IPS DF 19.7 (cell line): ENCODE measurements around the gene ATP6V0A1.
"Not testable (repeated sequence)": the region's sequence is repeated elsewhere in the genome, so short reads cannot be mapped to it uniquely, and the experiment has no call there.

Experiments used
- DNase-seq: peaks from one replicate; pipeline ENCODE4 v3.0.0-alpha.2; 2013; ENCODE audit warnings: low read depth, low spot score

ATP6V0A1 gene

DNA sequence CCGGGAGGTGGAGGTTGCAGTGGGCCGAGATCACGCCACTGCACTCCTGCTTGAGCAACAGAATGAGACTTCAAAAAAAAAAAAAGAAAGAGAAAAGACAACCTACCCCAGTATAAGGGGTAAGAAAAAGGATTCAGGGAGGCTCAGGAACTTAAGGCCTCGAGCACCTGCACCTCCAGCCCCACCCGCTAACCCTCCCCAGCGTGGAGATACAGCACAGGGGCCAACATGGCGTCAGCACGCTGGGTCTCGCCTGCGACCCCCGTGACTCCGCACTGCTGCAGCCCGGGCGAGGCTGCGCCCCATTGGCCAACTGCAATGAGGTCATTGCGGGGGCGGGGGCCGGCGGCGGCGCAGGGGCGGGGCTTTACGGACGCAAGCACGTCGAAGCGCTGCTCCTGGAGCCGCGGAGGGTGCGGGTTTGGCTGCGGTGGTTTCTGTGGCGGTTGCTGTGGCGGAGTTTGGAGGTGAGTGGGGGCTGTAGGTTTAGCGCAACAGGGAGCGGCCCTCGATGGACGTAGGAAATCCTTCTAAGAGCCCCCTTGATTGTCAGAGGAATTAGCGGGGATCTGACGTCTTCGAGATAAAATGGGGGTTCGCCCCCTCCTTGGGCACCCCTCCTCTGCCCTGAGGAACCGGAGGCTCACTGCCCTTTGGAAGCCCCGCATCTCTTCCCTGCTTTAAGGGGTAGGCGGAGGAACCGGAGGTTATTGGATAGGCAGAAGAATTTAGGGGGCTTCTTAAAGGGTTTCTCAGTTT is at the start of gene ATP6V0A1:
TSS of gene ATP6V0A1 (plus strand) at position 382 of the 759 bp plus-strand sequence. CDS start 2,017 bp downstream, outside the sequence.
- DNase-seq, result peak; percentile 54

- DNase-seq, result no peak
Measured at GRCh38 chr17:42409523-42410318, 49.0 kb upstream of the ATP6V0A1 start.

GRCh38 chr17:42410319-42410685 is 48.4 kb upstream of the ATP6V0A1 start:
- no peak for DNase-seq

DNA sequence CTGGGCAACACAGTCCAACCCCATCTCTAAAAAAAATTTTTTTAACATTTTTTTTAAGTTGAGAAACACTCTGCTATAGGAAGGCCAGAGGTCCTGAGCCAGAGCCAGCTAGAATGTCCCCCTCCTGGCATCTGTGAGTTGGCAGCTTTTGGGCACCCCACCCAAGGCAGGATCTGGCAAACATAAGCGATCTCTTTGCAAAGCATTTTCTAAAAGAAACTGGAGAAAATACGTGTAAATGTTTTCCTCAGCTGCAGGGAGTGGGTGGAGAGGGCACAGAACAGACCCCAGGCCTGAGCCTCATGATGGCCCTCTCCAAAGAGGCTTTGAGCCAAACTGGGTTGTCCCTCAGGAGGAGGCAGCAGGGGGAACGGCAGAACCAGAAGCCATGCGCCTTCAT is 47.3 kb upstream of the ATP6V0A1 start:
- no peak for DNase-seq

DNA sequence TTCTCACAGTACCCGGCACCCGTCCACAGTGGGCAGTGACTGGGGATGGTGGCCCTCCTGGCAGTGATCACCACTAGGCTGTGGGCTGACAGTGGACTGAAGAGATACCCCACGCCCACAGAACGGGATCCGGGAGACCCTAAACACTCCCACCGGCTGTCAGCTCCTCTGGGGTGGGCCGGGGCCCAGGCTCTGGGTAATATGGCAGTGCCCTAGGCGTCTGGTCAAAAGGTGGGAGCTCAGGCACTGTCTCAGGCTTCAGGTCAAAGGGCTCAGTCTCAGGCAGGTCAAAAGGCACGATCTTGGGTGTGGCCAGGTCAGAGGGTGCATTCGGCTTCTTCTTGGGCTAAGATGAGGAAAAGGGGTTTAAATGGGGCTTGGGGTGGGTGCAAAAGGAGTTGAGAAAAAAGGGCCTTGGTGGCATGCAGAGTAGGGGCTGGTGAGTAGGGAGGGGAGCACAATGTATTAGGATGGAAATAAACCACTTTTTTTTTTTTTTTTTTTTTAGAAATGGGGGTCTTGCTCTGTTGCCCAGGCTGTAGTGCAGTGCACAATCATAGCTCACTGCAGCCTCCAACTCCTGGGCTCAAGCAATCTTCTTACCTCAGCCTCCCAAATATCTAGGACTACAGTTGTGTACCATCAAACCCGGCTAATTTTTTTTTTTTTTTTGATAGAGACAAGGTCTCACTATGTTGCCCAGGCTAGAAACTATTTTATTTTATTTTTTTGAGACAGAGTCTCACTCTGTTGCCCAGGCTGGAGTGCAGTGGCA is 46.6 kb upstream of the ATP6V0A1 start:
- no peak for DNase-seq

- no peak for DNase-seq
Measured at GRCh38 chr17:42413464-42414040, 45.1 kb upstream of the ATP6V0A1 start.

- no peak for DNase-seq
Measured at GRCh38 chr17:42414704-42415409, 43.8 kb upstream of the ATP6V0A1 start.

DNA sequence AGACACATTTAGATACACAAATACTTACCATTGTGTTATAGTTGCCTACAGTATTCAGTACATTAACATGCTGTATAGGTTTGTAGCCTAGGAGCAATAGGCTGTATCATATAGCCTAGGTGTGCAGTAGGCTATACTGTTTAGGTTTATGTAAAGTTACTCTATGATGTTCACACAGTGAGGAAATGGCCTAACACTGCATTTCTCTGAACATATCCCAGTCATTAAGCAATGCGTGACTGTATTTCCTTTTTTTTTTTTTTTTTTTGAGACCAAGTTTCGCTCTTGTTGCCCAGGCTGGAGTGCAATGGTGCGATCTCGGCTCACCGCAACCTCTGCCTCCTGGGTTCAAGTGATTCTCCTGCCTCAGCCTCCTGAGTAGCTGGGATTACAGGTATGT is 40.7 kb upstream of the ATP6V0A1 start:
- DNase-seq, result not testable (repeated sequence)

GRCh38 chr17:42421136-42421506 is 37.6 kb upstream of the ATP6V0A1 start:
- DNase-seq, result no peak

- no peak for DNase-seq
Measured at GRCh38 chr17:42421507-42422338, 37.0 kb upstream of the ATP6V0A1 start.

GRCh38 chr17:42422412-42422957 is 36.2 kb upstream of the ATP6V0A1 start:
- no peak for DNase-seq

DNA sequence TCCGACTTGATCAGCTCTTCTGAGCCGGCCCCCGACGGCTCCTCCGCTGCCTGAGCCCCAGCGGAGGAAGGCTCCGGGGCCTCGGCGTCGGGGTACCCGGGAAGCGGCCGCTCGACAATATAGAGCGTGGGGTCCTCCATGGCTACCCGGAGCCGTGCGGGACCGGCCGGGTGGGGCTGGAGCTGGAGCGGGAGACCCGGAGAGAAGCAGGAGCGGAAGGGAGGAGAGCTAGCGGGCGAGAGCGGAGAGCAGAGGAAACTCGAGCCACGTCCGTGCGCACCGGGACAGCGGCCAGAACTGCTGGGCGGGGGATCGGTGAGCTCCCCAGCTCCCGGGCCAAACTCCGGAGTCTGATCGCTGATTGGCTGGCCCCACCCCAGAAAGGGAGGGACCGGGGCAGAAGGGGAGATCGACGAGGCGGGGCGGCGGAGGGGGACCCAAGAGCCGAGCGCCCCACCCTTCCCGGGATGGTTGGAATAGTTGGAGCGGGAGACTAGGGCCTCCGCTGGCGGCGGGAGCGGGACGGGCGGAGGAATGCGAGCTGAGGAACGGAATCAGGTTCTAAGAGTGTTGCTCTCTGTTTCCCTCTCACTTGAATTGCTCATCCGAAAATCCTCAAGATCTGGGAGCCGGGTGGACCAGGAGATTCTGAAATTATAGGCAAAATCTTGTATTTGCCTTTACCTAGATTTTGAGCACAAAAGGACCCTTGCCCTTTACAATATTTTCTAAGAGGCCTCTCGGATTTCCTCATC is 35.5 kb upstream of the ATP6V0A1 start, which contains the start of gene CAVIN1:
TSS of gene CAVIN1 (minus strand) at position 299 of the 755 bp plus-strand sequence. CDS start at position 140, 159 bp downstream.
- DNase-seq, result peak; percentile 75

- DNase-seq, result no peak
Measured at GRCh38 chr17:42423766-42424165, 34.9 kb upstream of the ATP6V0A1 start.

GRCh38 chr17:42424991-42425610 is 33.6 kb upstream of the ATP6V0A1 start:
- DNase-seq, result no peak

- no peak for DNase-seq
Measured at GRCh38 chr17:42428141-42428944, 30.3 kb upstream of the ATP6V0A1 start.

DNA sequence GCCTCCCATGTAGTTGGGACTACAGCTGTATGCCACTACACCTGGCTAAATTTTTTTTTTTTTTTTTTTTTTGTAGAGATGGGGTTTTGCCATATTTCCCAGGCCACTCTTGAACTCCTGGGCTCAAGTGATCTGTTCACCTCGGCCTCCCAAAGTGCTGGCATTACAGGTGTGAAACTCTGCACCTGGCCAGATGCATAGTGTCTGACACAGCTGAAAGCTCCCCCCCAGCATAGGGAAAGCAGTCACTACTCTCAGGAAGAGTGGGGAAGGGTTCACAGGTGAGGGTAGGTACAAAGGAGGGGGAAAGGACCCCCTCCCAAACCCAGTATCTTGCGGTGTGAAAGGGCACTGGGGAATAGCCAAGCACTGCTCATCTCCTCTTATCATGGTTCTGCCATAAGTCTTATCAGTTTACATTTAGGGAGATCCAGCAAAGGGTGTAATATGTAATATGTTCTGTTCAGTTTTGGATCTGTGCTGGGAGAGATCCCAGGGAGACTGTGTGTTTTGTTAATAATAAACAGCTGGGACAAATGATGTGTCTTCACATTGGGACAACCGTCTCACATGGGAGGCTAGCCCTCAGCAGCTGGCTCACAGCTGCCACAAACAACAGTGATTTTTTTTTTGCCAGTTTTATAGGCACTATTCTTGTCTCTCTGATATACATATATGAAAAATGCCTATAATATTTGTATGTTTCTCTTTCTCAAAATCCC is 28.8 kb upstream of the ATP6V0A1 start:
- DNase-seq, result no peak

- no peak for DNase-seq
Measured at GRCh38 chr17:42431758-42432161, 26.9 kb upstream of the ATP6V0A1 start.
